Transverse colon (tissue), 4 donors: ENCODE data around the gene SELPLG. TPM values are rescaled to one million over a fixed set of nuclear protein-coding genes. Genes with fewer than 3 reads are reported as not detected.

ENCODE experiments used
- DNase-seq: peaks from one replicate; pipeline ENCODE4 v3.0.0-alpha.2; 2019
- H3K27ac ChIP-seq, 4 donors: fragments of 200-600 bp; sonication (generic); 2 replicates each; pipeline ENCODE4 v1.5.1; 2016 to 2018; ENCODE audit warnings: inconsistent platforms in 4 of 4
- H3K27me3 ChIP-seq: fragments of 200-600 bp; sonication (generic); 2 replicates; pipeline ENCODE4 v1.5.1; 2017; ENCODE audit warnings: inconsistent platforms
- H3K36me3 ChIP-seq, 4 donors: fragments of 200-600 bp; sonication (generic); 2 replicates each; pipeline ENCODE4 v1.5.1; 2017 to 2019; ENCODE audit warnings: inconsistent platforms in 4 of 4
- H3K4me1 ChIP-seq, 4 donors: fragments of 200-600 bp; sonication (generic); 2 replicates each; pipeline ENCODE4 v1.5.1; 2017 to 2020; ENCODE audit warnings: inconsistent platforms in 4 of 4
- H3K4me3 ChIP-seq, 4 donors: fragments of 200-600 bp; sonication (generic); 1 replicate in 1 of 4; 2 replicates in 3 of 4; pipeline versions ENCODE4 v1.5.1 to v1.6.1; 2017 to 2019; ENCODE audit warnings: inconsistent platforms in 4 of 4
- H3K9me3 ChIP-seq, 2 donors: fragments of 200-600 bp; sonication (generic); 2 replicates each; pipeline ENCODE4 v1.5.1; 2017 to 2019; ENCODE audit warnings: inconsistent platforms in 2 of 2
- EP300 ChIP-seq: sonication (generic); formaldehyde crosslinking; IDR thresholded peaks from one replicate; pipeline ENCODE4 v1.6.1; 2017; ENCODE audit warnings: antibody characterized with exemption, low read depth
- POLR2A ChIP-seq: fragments of 450-650 bp; IDR thresholded peaks from one replicate; pipeline ENCODE4 v1.6.1; 2016; ENCODE audit warnings: antibody characterized with exemption, mild to moderate bottlenecking, moderate library complexity
- POLR2AphosphoS5 ChIP-seq, 3 donors: sonication (generic); formaldehyde crosslinking; IDR thresholded peaks; one replicate each; pipeline ENCODE4 v1.6.1; 2016; ENCODE audit warnings: antibody characterized with exemption in 3 of 3
- WGBS, 2 donors: methylation state at CpG; one replicate each; pipeline ENCODE4 v1.1.5; 2018; ENCODE audit warnings: low coverage in 1 of 2; 5-methylcytosine and 5-hydroxymethylcytosine counted together
- in situ Hi-C, 4 donors: fragments of 200-750 bp; cut with MboI; loops; one replicate each; pipeline versions ENCODE4 v1.15.0 to v1.15.1; 2017; ENCODE audit warnings: low sequenced_read_pairs in 3 of 4, low pct_ligation_motif_present in 1 of 4, low pct_unique_long_range_greater_than_20kb in 1 of 4
- intact Hi-C: fragments of 100-400 bp; cut with DNase I; formaldehyde crosslinking; loops from one replicate; pipeline ENCODE4 v1.15.1; 2023; ENCODE audit warnings: low total_unique reads
- total RNA-seq, 4 donors: library from RNA; depleted of rRNA; stranded (reverse); fragments of >200 nt; gene quantifications; one replicate each; pipeline ENCODE4 v1.1.0, GENCODE V29; 2016
- TF ChIP-seq, protein P1 (sequence below), 5 experiments: fragments of 200-600 bp in 3 of 5; fragments of 450-650 bp in 2 of 5; sonication (generic) in 3 of 5; IDR thresholded peaks; 1 replicate in 2 of 5; 2 replicates in 3 of 5; pipeline ENCODE4 v1.5.1; 2016 to 2017; ENCODE audit warnings: antibody characterized with exemption in 5 of 5, inconsistent platforms in 3 of 5, mild to moderate bottlenecking in 2 of 5, moderate library complexity in 1 of 5

Gene SELPLG
- total RNA-seq, 4 donors from 2014 or later: 1.6 to 9.4 (median 3.6) TPM

DNA sequence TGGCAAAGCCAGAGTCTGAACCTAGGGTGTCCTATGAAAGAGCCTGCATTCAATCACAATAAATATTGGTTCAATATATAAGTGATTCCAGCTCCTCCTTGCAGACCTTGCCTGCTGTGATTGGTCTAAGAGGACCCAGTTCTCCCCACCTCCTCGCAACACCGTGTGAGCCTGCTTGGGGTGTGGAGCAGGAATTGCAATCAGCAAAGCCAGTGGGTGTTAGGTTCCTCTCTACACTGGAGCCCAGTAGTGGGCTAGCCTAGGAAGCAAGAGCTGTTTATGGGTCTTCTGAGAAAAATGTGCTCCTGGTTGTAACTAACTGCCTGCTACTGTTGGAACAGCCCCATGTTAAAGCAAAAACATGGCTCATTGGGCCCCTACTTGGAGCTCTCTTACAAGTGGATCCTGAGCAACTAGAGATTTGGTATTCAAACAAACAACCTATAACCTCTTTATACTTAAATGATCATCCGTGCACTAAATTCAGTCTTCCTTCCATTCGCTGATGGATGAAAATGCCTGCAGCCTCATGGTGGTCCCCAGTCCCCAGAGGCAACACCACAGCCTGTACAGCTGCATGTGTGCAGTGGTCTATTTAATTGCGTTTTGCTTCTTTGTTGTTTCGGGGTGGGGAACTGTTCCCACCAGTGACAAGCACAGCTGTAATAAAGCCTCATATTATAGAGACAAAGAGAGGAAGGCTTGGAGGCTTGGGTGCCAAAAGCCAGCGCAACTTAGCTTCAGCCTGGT, 3.7 kb upstream of the SELPLG start:
- intact Hi-C loops: no loop called here
- Histone ChIP-seq H3K9me3 (no peaks in the 10 kb centered on the region), H3K36me3 (no peaks in the 10 kb centered on the region), H3K4me3 (no peak overlapping the region), H3K4me1 (peaks cover 4 to 44% (median 18%) of the 10 kb centered on the region in 4 donors), H3K27ac (peak overlapping the region; percentile 44 to 65 (median 50)), H3K27me3 (no peaks in the 10 kb centered on the region)
- DNase-seq: no peak
- in situ Hi-C loops: no loop called here
- WGBS, 2 donors: 81 to 83% methylated on average over 6 to 7 of the region's 7 CpGs
- TF ChIP-seq EP300: no peak
- TF ChIP-seq POLR2AphosphoS5 (IDR thresholded peaks at IDR 0.05): no peak
- TF ChIP-seq, protein P1, sequence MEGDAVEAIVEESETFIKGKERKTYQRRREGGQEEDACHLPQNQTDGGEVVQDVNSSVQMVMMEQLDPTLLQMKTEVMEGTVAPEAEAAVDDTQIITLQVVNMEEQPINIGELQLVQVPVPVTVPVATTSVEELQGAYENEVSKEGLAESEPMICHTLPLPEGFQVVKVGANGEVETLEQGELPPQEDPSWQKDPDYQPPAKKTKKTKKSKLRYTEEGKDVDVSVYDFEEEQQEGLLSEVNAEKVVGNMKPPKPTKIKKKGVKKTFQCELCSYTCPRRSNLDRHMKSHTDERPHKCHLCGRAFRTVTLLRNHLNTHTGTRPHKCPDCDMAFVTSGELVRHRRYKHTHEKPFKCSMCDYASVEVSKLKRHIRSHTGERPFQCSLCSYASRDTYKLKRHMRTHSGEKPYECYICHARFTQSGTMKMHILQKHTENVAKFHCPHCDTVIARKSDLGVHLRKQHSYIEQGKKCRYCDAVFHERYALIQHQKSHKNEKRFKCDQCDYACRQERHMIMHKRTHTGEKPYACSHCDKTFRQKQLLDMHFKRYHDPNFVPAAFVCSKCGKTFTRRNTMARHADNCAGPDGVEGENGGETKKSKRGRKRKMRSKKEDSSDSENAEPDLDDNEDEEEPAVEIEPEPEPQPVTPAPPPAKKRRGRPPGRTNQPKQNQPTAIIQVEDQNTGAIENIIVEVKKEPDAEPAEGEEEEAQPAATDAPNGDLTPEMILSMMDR (IDR thresholded peaks at IDR 0.05): no peak
- no peak for TF ChIP-seq POLR2A

- peak overlapping the region in 3 of 4 donors; percentile 69 to 77 (median 75) for H3K27ac ChIP-seq
- no peaks in the 10 kb centered on the region for H3K27me3 ChIP-seq
- 55 to 60% methylated on average over 4 to 6 of the region's 6 CpGs for WGBS, 2 donors
- TF ChIP-seq POLR2AphosphoS5 (IDR thresholded peaks at IDR 0.05): no peak
- TF ChIP-seq, protein P1 (IDR thresholded peaks at IDR 0.05): no peak
- no peak for TF ChIP-seq EP300
- TF ChIP-seq POLR2A: no peak
- DNase-seq: no peak
- H3K4me3 ChIP-seq: no peak overlapping the region
- H3K4me1 ChIP-seq: peaks cover 8 to 40% (median 20%) of the 10 kb centered on the region in 4 donors
- intact Hi-C loops: no loop called here
- in situ Hi-C loops: no loop called here
- H3K36me3 ChIP-seq: no peaks in the 10 kb centered on the region
- no peaks in the 10 kb centered on the region for H3K9me3 ChIP-seq
Measured at GRCh38 chr12:108635997-108636808, 2.5 kb upstream of the SELPLG start.

DNA sequence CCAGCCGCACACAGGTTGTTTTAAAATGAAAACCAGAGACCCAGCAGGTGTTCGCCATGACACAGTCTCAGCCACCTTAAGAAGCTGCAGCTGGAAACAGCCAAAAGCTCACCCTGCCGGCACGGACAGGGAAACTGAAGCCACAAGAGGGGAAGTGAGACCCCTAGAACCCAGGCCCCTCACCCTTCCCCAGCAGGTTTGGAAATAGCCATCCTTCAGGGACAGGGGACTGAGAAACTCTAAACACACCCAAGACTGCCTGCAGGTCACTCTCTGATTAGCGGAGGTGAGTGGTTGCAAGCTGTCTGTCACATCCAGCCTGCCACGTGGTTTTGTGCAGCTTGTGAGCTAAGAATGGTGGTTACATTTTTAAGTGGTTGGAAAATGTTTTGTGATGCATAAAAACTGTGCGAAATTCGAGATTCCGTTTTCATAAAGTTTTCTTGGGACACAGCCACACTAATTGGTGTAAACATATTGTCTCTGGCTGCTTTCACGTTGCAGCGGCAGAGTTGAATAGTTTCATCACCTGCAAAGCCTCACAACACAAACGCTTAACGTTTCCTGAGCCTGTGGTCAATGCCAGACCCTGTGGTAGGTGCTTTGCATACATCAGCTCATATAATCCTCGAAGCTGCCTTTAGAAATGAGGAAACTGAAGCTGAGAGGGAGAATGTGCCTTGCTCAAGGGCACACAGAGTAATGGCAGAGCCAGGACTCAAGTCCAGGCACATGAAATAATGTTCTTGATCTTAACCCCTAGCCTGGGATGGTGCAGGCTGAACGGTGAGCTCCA, 1.7 kb upstream of the SELPLG start:
- no peaks in the 10 kb centered on the region for H3K36me3 ChIP-seq
- intact Hi-C loops: no loop called here
- peak overlapping the region; percentile 69 to 77 (median 76) for H3K27ac ChIP-seq
- no peaks in the 10 kb centered on the region for H3K9me3 ChIP-seq
- no peak overlapping the region for H3K4me3 ChIP-seq
- 42 to 54% methylated on average over 7 to 15 of the region's 15 CpGs for WGBS, 2 donors
- peak; percentile 59 for TF ChIP-seq POLR2A
- TF ChIP-seq POLR2AphosphoS5 (IDR thresholded peaks at IDR 0.05): peak in 2 of 3 donors; percentile 60 to 94
- TF ChIP-seq, protein P1 (IDR thresholded peaks at IDR 0.05): no peak
- no peak for TF ChIP-seq EP300
- H3K27me3 ChIP-seq: no peaks in the 10 kb centered on the region
- peak; percentile 71 for DNase-seq
- in situ Hi-C loops: no loop called here
- H3K4me1 ChIP-seq: peaks cover 8 to 43% (median 23%) of the 10 kb centered on the region in 4 donors
